Transverse colon (tissue), 4 donors: ENCODE results near the gene UBE3A.

Experiments
- EP300 ChIP-seq: sonication (generic); formaldehyde crosslinking; IDR thresholded peaks from one replicate; pipeline ENCODE4 v1.6.1; 2017; ENCODE audit warnings: antibody characterized with exemption, low read depth
- POLR2A ChIP-seq: fragments of 450-650 bp; IDR thresholded peaks from one replicate; pipeline ENCODE4 v1.6.1; 2016; ENCODE audit warnings: antibody characterized with exemption, mild to moderate bottlenecking, moderate library complexity
- POLR2AphosphoS5 ChIP-seq, 3 donors: sonication (generic); formaldehyde crosslinking; IDR thresholded peaks; one replicate each; pipeline ENCODE4 v1.6.1; 2016; ENCODE audit warnings: antibody characterized with exemption in 3 of 3
- TF ChIP-seq, protein P1 (sequence below), 5 experiments: fragments of 200-600 bp in 3 of 5; fragments of 450-650 bp in 2 of 5; sonication (generic) in 3 of 5; IDR thresholded peaks; 1 replicate in 2 of 5; 2 replicates in 3 of 5; pipeline ENCODE4 v1.5.1; 2016 to 2017; ENCODE audit warnings: antibody characterized with exemption in 5 of 5, inconsistent platforms in 3 of 5, mild to moderate bottlenecking in 2 of 5, moderate library complexity in 1 of 5

DNA sequence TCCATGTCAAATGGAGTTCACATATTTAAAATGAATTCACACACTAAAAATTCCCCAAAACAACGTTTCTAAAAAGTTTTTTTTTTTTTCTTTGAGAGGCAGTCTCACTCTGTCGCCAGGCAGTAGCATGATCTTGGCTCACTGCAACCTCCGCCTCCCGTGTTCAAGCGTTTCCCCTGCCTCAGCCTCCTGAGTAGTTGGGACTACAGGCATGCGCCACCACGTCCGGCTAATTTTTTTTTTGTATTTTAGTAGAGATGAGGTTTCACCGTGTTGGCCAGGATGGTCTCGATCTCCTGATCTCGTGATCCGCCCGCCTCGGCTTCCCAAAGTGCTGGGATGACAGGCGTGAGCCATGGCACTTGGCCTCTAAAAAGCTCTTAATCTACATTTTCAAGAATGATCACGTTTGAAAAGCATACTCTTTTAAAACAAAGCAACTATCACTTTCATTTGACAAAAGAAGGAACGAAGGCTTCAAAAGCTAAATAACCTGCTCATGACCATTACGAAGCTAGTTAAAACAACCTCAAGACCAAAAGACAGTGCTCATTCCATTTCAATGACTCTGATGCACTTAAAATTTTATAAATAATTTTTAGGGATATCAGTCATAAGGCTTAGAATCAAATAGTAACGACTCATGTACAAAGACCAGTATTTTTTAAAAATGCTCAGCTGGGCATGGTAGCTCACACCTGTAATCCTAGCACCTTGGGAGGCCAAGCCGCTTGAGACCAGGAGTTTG is 5.5 kb downstream of the UBE3A start:
- no peak for TF ChIP-seq POLR2A
- TF ChIP-seq, protein P1, sequence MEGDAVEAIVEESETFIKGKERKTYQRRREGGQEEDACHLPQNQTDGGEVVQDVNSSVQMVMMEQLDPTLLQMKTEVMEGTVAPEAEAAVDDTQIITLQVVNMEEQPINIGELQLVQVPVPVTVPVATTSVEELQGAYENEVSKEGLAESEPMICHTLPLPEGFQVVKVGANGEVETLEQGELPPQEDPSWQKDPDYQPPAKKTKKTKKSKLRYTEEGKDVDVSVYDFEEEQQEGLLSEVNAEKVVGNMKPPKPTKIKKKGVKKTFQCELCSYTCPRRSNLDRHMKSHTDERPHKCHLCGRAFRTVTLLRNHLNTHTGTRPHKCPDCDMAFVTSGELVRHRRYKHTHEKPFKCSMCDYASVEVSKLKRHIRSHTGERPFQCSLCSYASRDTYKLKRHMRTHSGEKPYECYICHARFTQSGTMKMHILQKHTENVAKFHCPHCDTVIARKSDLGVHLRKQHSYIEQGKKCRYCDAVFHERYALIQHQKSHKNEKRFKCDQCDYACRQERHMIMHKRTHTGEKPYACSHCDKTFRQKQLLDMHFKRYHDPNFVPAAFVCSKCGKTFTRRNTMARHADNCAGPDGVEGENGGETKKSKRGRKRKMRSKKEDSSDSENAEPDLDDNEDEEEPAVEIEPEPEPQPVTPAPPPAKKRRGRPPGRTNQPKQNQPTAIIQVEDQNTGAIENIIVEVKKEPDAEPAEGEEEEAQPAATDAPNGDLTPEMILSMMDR (IDR thresholded peaks at IDR 0.05), result no peak
- no peak for TF ChIP-seq POLR2AphosphoS5 (IDR thresholded peaks at IDR 0.05)
- no peak for TF ChIP-seq EP300
